ENCODE measurements around the gene ANKRD49. TPM values are rescaled to one million over a fixed set of nuclear protein-coding genes. Genes with fewer than 3 reads are reported as not detected.

ANKRD49 gene
- total RNA-seq, 2 experiments from 2014 or later = 17.9 to 19.1 TPM

DNA sequence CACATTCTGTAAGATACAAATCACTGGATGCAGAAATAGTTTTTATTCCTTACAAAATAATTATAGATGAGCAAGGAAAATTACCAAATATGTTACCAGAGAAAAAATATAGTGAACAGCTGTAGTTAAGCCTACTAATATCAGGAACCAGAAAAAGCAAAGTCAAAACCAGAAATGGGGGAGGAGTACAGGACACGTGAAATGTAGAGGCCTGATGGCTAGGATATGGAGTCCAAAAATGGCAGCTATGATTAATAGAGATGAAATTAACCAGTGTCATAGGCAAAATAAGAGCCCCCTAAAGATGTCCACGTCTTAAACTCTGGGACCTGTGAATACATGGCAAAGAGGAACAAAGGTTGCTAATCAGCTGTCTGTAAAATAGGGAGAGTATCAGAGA lies 34.2 kb upstream of the ANKRD49 start:
- TF ChIP-seq, protein P1, sequence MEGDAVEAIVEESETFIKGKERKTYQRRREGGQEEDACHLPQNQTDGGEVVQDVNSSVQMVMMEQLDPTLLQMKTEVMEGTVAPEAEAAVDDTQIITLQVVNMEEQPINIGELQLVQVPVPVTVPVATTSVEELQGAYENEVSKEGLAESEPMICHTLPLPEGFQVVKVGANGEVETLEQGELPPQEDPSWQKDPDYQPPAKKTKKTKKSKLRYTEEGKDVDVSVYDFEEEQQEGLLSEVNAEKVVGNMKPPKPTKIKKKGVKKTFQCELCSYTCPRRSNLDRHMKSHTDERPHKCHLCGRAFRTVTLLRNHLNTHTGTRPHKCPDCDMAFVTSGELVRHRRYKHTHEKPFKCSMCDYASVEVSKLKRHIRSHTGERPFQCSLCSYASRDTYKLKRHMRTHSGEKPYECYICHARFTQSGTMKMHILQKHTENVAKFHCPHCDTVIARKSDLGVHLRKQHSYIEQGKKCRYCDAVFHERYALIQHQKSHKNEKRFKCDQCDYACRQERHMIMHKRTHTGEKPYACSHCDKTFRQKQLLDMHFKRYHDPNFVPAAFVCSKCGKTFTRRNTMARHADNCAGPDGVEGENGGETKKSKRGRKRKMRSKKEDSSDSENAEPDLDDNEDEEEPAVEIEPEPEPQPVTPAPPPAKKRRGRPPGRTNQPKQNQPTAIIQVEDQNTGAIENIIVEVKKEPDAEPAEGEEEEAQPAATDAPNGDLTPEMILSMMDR (IDR thresholded peaks at IDR 0.05) = no peak
- H3K36me3 Mint-ChIP-seq (ENCODE audit: low read depth) = peaks cover 60% of the 10 kb centered on the region
- no peak overlapping the region for H3K27ac Mint-ChIP-seq
- DNase-seq (no peak), ATAC-seq (no peak)
- ChIA-PET CTCF (interaction anchor here (2.0 kb wide), 1 partner anchor 9 kb away, joined by 5 read pairs; no protein-coding TSS in a partner anchor), POLR2A (interaction anchor here (0.6 kb wide), 1 partner anchor 148 kb away, joined by 3 read pairs; no protein-coding TSS in a partner anchor)
- no peaks in the 10 kb centered on the region for H3K4me1 Mint-ChIP-seq (ENCODE audit: low read depth)
- no peaks in the 10 kb centered on the region for H3K9me3 Mint-ChIP-seq
- no peak overlapping the region for H3K4me3 Mint-ChIP-seq
- intact Hi-C loops (cut with micrococcal nuclease) = no loop called here
- H3K27me3 Mint-ChIP-seq = no peaks in the 10 kb centered on the region

DNA sequence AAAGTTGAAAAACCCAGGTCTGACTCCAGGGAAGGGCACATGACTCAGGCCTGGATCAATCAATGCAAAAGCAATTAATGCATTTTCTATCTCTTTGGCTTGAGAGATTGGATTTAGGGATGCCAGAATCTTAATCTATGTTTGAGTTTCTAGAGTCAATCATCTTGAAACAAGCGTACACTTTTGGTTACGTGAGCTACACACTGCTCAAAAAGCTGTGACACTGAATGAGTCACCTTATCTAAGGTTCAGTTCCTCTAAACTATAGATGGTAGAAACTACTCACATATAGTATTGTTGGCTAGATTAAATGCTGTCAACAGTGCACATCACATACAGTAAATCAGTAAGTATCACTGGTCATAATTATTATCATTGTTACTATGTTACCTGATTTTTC lies 24.4 kb upstream of the ANKRD49 start:
- Mint-ChIP-seq H3K9me3 (no peaks in the 10 kb centered on the region), H3K4me1 (ENCODE audit: low read depth) (peaks cover 15% of the 10 kb centered on the region), H3K36me3 (ENCODE audit: low read depth) (peaks cover 50% of the 10 kb centered on the region), H3K27ac (no peak overlapping the region), H3K27me3 (no peaks in the 10 kb centered on the region), H3K4me3 (no peak overlapping the region)
- intact Hi-C loops (cut with micrococcal nuclease) = no loop called here
- POLR2A ChIA-PET = no interaction called here
- no peak for DNase-seq
- peak; percentile 45 for ATAC-seq
- TF ChIP-seq, protein P1 (IDR thresholded peaks at IDR 0.05) = no peak
- CTCF ChIA-PET = no interaction called here

GRCh38 chr11:94472916-94473799 lies 20.6 kb upstream of the ANKRD49 start:
- peak; percentile 80 for ATAC-seq
- TF ChIP-seq, protein P1 (IDR thresholded peaks at IDR 0.05) = no peak
- DNase-seq = peak; percentile 48
- Mint-ChIP-seq H3K27ac (peak overlapping the region; percentile 57), H3K9me3 (no peaks in the 10 kb centered on the region), H3K36me3 (ENCODE audit: low read depth) (peaks cover 46% of the 10 kb centered on the region), H3K4me1 (ENCODE audit: low read depth) (peaks cover 22% of the 10 kb centered on the region), H3K27me3 (no peaks in the 10 kb centered on the region), H3K4me3 (no peak overlapping the region)
- intact Hi-C loops (cut with micrococcal nuclease) = no loop called here
- CTCF ChIA-PET = no interaction called here
- POLR2A ChIA-PET = no interaction called here

DNA sequence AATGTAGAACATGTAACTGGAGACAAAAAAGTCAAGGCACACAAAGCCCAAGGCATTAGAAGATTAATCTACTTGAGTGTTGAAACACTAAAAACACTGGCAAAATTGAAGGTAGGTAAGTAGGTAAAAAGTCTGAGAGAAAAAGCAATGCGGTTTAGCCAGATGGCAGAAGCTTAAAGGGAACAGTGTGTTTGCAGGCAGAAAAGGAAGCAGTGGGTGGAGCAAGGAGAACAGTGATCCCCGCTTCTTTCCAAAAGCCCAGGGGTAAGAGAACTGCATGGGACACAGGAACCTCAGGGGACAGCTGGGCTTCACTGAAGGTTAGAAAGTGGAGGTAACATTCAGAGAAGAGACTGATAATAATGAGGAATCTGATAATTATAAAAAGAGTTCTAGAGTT lies 16.2 kb upstream of the ANKRD49 start:
- H3K36me3 Mint-ChIP-seq (ENCODE audit: low read depth) = peaks cover 44% of the 10 kb centered on the region

DNA sequence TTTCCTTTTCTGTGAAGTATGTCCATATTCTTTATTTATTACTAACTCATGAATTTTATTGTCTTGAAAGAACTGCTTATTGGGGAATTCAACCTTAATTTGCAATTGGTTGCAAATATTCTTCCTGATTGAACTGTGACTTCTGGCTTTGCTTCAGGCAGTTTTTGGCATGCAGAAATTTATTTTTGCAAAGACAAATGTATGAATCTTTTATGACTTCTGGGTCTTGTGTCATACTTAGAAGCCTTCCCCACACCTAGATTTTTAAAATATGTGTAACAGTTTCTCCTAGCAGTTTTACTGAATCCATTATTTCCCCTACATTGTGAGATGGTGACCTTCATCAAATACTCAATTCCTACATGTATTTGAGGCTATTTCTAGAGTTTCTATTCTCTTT lies 12.4 kb upstream of the ANKRD49 start:
- Mint-ChIP-seq H3K27ac (no peak overlapping the region), H3K27me3 (no peaks in the 10 kb centered on the region), H3K36me3 (ENCODE audit: low read depth) (peaks cover 39% of the 10 kb centered on the region), H3K9me3 (no peaks in the 10 kb centered on the region), H3K4me3 (no peak overlapping the region), H3K4me1 (ENCODE audit: low read depth) (peaks cover 7% of the 10 kb centered on the region)
- ATAC-seq (no peak), DNase-seq (no peak)
- TF ChIP-seq, protein P1 (IDR thresholded peaks at IDR 0.05) = no peak
- CTCF ChIA-PET = no interaction called here
- POLR2A ChIA-PET = no interaction called here
- intact Hi-C loops (cut with micrococcal nuclease) = no loop called here

More for the DNA sequence above, 16.2 kb upstream of the ANKRD49 start:
- no peaks in the 10 kb centered on the region for H3K9me3 Mint-ChIP-seq
- no peak for ATAC-seq
- DNase-seq = no peak
- intact Hi-C loops (cut with micrococcal nuclease) = no loop called here
- H3K27me3 Mint-ChIP-seq = no peaks in the 10 kb centered on the region
- TF ChIP-seq, protein P1 (IDR thresholded peaks at IDR 0.05) = no peak
- peaks cover 22% of the 10 kb centered on the region for H3K4me1 Mint-ChIP-seq (ENCODE audit: low read depth)
- no peak overlapping the region for H3K27ac Mint-ChIP-seq
- ChIA-PET POLR2A (interaction anchor here (0.6 kb wide), 1 partner anchor 10 kb away, joined by 3 read pairs; no protein-coding TSS in a partner anchor), CTCF (no interaction called here)
- H3K4me3 Mint-ChIP-seq = no peak overlapping the region
